ENCODE results near the gene PMEPA1. TPM values are rescaled to one million over a fixed set of nuclear protein-coding genes. Genes with fewer than 3 reads are reported as not detected.

PMEPA1 gene
- total and polyA plus RNA-seq, 10 of the 15 experiments (the other 5 are each of a cell fraction or from before 2014, with no cell fraction given) = 0.02 to 0.10 (median 0.04) TPM; not detected in 3

- DNase-seq (ENCODE audit: low read depth, low spot score) (no peak), ATAC-seq (no peak), FAIRE-seq (no peak)
- ChIA-PET CTCF (interaction anchor here (0.6 to 1.2 kb wide), 4 partner anchors 28 to 545 kb away, joined by 3 read pairs; partner anchors contain the start of gene ZBP1), POLR2A (interaction anchor here (0.6 kb wide), 1 partner anchor 541 kb away, joined by 3 read pairs; no protein-coding TSS in a partner anchor), RAD21 (ENCODE audit: unreplicated experiment) (interaction anchor here (1.0 to 1.3 kb wide), 2 partner anchors 26 to 54 kb away, joined by 3 read pairs; no protein-coding TSS in a partner anchor), SMC1A (ENCODE audit: uncharacterized antibody, unreplicated experiment) (no interaction called here)
- 51% methylated on average over 23 of the region's 23 CpGs for WGBS (ENCODE audit: insufficient coverage, insufficient replicate concordance, low lambda C conversion rate, missing lambda C conversion rate)
- no peaks in the 10 kb centered on the region for H3K27me3 ChIP-seq (replicated peaks in 1 of 2; ENCODE audit: control insufficient read depth in 2 of 2, insufficient read depth in 2 of 2, low read length in 1 of 2)
- H3K79me2 ChIP-seq (ENCODE audit: control insufficient read depth, insufficient read depth, low read length) = no peaks in the 10 kb centered on the region
- no peak overlapping the region for H3K9ac ChIP-seq (ENCODE audit: control insufficient read depth, insufficient read depth, low read length)
- no peaks in the 10 kb centered on the region for H3K4me1 ChIP-seq (ENCODE audit: control insufficient read depth, insufficient read depth, low read length)
- BruUV-seq (replicated peaks) = no TSS peak
- no peak for TF ChIP-seq IKZF2 (IDR thresholded peaks at IDR 0.05)
- no peak for TF ChIP-seq KDM1A (IDR thresholded peaks at IDR 0.05; ENCODE audit: borderline replicate concordance)
- TF ChIP-seq ZNF384 (IDR thresholded peaks at IDR 0.05; ENCODE audit: borderline replicate concordance, low read depth, low read length) = no peak
- TF ChIP-seq, protein P1, sequence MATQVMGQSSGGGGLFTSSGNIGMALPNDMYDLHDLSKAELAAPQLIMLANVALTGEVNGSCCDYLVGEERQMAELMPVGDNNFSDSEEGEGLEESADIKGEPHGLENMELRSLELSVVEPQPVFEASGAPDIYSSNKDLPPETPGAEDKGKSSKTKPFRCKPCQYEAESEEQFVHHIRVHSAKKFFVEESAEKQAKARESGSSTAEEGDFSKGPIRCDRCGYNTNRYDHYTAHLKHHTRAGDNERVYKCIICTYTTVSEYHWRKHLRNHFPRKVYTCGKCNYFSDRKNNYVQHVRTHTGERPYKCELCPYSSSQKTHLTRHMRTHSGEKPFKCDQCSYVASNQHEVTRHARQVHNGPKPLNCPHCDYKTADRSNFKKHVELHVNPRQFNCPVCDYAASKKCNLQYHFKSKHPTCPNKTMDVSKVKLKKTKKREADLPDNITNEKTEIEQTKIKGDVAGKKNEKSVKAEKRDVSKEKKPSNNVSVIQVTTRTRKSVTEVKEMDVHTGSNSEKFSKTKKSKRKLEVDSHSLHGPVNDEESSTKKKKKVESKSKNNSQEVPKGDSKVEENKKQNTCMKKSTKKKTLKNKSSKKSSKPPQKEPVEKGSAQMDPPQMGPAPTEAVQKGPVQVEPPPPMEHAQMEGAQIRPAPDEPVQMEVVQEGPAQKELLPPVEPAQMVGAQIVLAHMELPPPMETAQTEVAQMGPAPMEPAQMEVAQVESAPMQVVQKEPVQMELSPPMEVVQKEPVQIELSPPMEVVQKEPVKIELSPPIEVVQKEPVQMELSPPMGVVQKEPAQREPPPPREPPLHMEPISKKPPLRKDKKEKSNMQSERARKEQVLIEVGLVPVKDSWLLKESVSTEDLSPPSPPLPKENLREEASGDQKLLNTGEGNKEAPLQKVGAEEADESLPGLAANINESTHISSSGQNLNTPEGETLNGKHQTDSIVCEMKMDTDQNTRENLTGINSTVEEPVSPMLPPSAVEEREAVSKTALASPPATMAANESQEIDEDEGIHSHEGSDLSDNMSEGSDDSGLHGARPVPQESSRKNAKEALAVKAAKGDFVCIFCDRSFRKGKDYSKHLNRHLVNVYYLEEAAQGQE (IDR thresholded peaks at IDR 0.05; ENCODE audit: low read depth, low read length) = no peak
- no peak for TF ChIP-seq NR2F1 (conservative IDR thresholded peaks at IDR 0.05)
- TF ChIP-seq ZZZ3 (IDR thresholded peaks at IDR 0.05; ENCODE audit: control insufficient read depth, insufficient read length, low read depth) = no peak
- TF ChIP-seq NFYA (IDR thresholded peaks at IDR 0.05; ENCODE audit: borderline replicate concordance, low read depth, low read length) = no peak
- TF ChIP-seq BACH1 (IDR thresholded peaks at IDR 0.05; ENCODE audit: borderline replicate concordance) = no peak
- no peak for TF ChIP-seq ZNF24 (IDR thresholded peaks at IDR 0.05)
- TF ChIP-seq RAD21 (IDR thresholded peaks at IDR 0.05; ENCODE audit: insufficient read depth, low read depth, low read length) = no peak
- TF ChIP-seq NBN (IDR thresholded peaks at IDR 0.05) = no peak
- TF ChIP-seq RCOR1 (conservative IDR thresholded peaks at IDR 0.05; ENCODE audit: low read depth, low read length) = no peak
- TF ChIP-seq IRF4 (IDR thresholded peaks at IDR 0.05; ENCODE audit: low read depth, low read length) = no peak
- TF ChIP-seq RFX5 (IDR thresholded peaks at IDR 0.05; ENCODE audit: low read depth, low read length) = no peak
- no peak for TF ChIP-seq ESRRA (IDR thresholded peaks at IDR 0.05; ENCODE audit: low read length)
- TF ChIP-seq PAX5 (IDR thresholded peaks at IDR 0.05; ENCODE audit: borderline replicate concordance, low read depth, low read length) = no peak
- no peak for TF ChIP-seq FOXK2 (IDR thresholded peaks at IDR 0.05)
- intact Hi-C loops (cut with micrococcal nuclease; ENCODE audit: unreplicated experiment) (no loop called here), in situ Hi-C loops (cut with MboI) (no loop called here)
- no peaks in the 10 kb centered on the region for H3K36me3 ChIP-seq (ENCODE audit: control insufficient read depth in 2 of 2, insufficient read depth in 2 of 2, low read length in 1 of 2)
- no peak overlapping the region for H3K4me2 ChIP-seq (ENCODE audit: control insufficient read depth, insufficient read depth)
- H3K9me3 ChIP-seq (replicated peaks; ENCODE audit: control insufficient read depth, insufficient read depth, low read length) = peaks cover 2% of the 10 kb centered on the region; the same call in 1 of the 3 replicates
- H3K27ac ChIP-seq (ENCODE audit: control insufficient read depth, insufficient read depth) = no peak overlapping the region
- H2AFZ ChIP-seq (ENCODE audit: control insufficient read depth, low read depth, low read length) = no peak overlapping the region
- no peaks in the 10 kb centered on the region; the same call in 1 of the 2 replicates for H4K20me1 ChIP-seq (ENCODE audit: control insufficient read depth, insufficient read depth)
- no peak overlapping the region for H3K4me3 ChIP-seq
Observed at GRCh38 chr20:57647933-57648785, 61.7 kb downstream of the PMEPA1 start.
